ENCODE results near the gene DRICH1. TPM values are rescaled to one million over a fixed set of nuclear protein-coding genes. Genes with fewer than 3 reads are reported as not detected.
"Not testable (repeated sequence)": the region's sequence is repeated elsewhere in the genome, so short reads cannot be mapped to it uniquely, and the experiment has no call there.

DRICH1 gene
- total RNA-seq, 1 experiment from 2014 or later, result not detected

DNA sequence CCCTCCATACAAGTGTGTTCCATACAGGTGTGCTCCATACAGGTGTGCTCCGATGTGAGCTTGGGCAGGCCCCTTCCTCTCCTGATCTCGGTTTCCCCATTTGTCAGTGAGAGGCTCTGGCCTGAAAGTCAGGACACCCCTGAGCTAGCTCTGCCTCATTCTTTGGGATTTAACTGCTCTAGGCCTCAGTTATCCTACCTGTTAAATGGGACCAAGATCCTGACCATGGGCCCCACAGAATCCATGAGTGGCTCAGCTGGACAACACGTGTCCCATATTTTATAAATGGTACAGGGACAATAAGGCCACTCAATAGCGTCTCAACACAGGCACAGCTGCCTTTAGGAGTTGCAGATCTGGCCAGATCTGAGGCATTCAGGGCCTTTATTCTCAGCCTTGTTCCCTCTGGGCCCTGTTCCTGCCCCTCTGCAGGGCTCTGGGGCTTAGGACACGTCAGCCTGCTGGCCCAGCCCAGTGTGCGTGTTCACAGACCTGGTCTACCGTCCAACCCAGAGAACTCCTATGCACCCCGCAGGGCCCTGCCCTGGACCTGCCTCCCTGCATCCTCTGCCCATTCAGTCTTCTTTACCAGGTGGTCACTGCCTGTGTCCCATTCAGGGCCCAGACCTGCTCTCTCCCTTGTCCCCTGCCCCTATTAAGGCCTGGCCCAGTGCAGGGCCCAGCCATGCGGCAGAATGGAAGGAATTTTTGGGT lies 33.2 kb downstream of the DRICH1 start:
- no peaks in the 10 kb centered on the region for H3K4me1 ChIP-seq (ENCODE audit: control insufficient read depth, insufficient read depth, low read length)
- POLR2A ChIA-PET, result no interaction called here
- no peak overlapping the region for H3K27ac ChIP-seq (ENCODE audit: low read length)
- intact Hi-C loops (cut with micrococcal nuclease; ENCODE audit: unreplicated experiment) (no loop called here), in situ Hi-C loops (cut with HindIII; ENCODE audit: low pct_unique_long_range_greater_than_20kb, low sequenced_read_pairs) (no loop called here)
- H3K9me3 ChIP-seq (ENCODE audit: control insufficient read depth, insufficient read depth, low read depth, low read length), result no peaks in the 10 kb centered on the region
- ATAC-seq (no peak), DNase-seq (ENCODE audit: low read depth, low spot score) (no peak)
- no TSS peak for BruUV-seq (replicated peaks)
- no peaks in the 10 kb centered on the region for H3K27me3 ChIP-seq (ENCODE audit: control insufficient read depth, insufficient read depth, low read length)
- CTCF ChIA-PET, result no interaction called here
- TF ChIP-seq POLR2AphosphoS5 (IDR thresholded peaks at IDR 0.05; ENCODE audit: low read depth, low read length) (no peak), SIN3A (IDR thresholded peaks at IDR 0.05; ENCODE audit: borderline replicate concordance, insufficient read depth, low read depth, low read length) (no peak), TCF7L2 (IDR thresholded peaks at IDR 0.05; ENCODE audit: low read depth, low read length) (no peak)
- TF ChIP-seq, protein P1, sequence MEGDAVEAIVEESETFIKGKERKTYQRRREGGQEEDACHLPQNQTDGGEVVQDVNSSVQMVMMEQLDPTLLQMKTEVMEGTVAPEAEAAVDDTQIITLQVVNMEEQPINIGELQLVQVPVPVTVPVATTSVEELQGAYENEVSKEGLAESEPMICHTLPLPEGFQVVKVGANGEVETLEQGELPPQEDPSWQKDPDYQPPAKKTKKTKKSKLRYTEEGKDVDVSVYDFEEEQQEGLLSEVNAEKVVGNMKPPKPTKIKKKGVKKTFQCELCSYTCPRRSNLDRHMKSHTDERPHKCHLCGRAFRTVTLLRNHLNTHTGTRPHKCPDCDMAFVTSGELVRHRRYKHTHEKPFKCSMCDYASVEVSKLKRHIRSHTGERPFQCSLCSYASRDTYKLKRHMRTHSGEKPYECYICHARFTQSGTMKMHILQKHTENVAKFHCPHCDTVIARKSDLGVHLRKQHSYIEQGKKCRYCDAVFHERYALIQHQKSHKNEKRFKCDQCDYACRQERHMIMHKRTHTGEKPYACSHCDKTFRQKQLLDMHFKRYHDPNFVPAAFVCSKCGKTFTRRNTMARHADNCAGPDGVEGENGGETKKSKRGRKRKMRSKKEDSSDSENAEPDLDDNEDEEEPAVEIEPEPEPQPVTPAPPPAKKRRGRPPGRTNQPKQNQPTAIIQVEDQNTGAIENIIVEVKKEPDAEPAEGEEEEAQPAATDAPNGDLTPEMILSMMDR (IDR thresholded peaks at IDR 0.05), result no peak
- TF ChIP-seq, protein P2, sequence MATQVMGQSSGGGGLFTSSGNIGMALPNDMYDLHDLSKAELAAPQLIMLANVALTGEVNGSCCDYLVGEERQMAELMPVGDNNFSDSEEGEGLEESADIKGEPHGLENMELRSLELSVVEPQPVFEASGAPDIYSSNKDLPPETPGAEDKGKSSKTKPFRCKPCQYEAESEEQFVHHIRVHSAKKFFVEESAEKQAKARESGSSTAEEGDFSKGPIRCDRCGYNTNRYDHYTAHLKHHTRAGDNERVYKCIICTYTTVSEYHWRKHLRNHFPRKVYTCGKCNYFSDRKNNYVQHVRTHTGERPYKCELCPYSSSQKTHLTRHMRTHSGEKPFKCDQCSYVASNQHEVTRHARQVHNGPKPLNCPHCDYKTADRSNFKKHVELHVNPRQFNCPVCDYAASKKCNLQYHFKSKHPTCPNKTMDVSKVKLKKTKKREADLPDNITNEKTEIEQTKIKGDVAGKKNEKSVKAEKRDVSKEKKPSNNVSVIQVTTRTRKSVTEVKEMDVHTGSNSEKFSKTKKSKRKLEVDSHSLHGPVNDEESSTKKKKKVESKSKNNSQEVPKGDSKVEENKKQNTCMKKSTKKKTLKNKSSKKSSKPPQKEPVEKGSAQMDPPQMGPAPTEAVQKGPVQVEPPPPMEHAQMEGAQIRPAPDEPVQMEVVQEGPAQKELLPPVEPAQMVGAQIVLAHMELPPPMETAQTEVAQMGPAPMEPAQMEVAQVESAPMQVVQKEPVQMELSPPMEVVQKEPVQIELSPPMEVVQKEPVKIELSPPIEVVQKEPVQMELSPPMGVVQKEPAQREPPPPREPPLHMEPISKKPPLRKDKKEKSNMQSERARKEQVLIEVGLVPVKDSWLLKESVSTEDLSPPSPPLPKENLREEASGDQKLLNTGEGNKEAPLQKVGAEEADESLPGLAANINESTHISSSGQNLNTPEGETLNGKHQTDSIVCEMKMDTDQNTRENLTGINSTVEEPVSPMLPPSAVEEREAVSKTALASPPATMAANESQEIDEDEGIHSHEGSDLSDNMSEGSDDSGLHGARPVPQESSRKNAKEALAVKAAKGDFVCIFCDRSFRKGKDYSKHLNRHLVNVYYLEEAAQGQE (IDR thresholded peaks at IDR 0.05; ENCODE audit: insufficient read depth in 1 of 2, low read depth in 2 of 2, low read length in 1 of 2), result no peak
- no peaks in the 10 kb centered on the region for H3K36me3 ChIP-seq (ENCODE audit: control insufficient read depth, insufficient read depth, low read length)
- H3K4me3 ChIP-seq (ENCODE audit: low read depth in 2 of 2, low read length in 2 of 2), result no peak overlapping the region

DNA sequence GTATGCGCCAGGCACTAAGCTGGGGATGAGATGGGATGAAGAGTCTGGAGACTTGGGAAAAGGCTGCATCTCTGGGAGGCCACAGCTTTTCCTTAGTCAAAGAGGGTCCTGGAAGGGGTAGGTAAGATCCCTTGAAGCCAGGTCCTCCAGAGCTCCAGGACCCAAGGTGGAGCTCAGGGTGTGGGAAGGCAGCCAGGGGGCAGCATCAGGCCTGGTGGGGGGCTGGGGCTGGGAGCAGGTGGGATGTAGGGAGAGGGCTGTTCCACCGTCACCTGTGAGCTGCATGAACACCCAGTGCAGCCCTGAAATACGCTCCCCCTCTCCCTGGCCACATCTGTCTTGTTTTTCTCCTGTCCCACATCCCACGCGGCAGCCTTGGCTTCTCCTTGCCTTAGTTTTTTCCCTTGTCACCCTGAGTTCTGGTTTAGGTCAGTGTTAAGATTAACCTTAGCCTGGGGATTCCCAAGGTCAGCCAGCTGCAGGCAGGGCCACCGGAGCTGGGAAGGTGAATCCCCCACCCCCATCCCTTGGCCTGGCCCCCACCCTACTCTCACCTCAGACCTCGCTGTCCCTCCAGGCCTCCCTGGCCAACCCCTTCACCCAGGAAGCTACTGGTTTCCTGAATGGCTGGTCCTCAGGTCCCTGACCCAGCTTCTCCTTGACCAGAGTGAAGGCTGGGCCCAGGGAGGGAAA lies 34.4 kb downstream of the DRICH1 start:
- H3K4me1 ChIP-seq (ENCODE audit: control insufficient read depth, insufficient read depth, low read length); in situ Hi-C loops (cut with HindIII; ENCODE audit: low pct_unique_long_range_greater_than_20kb, low sequenced_read_pairs); H3K9me3 ChIP-seq (ENCODE audit: control insufficient read depth, insufficient read depth, low read depth, low read length); ATAC-seq; DNase-seq (ENCODE audit: low read depth, low spot score); POLR2A ChIA-PET; H3K27me3 ChIP-seq (ENCODE audit: control insufficient read depth, insufficient read depth, low read length); H3K36me3 ChIP-seq (ENCODE audit: control insufficient read depth, insufficient read depth, low read length); H3K27ac ChIP-seq (ENCODE audit: low read length); H3K4me3 ChIP-seq (ENCODE audit: low read depth in 2 of 2, low read length in 2 of 2); intact Hi-C loops (cut with micrococcal nuclease; ENCODE audit: unreplicated experiment); BruUV-seq (replicated peaks): not testable (repeated sequence)
- CTCF ChIA-PET, result interaction anchor here (0.6 kb wide), 1 partner anchor 452 kb away, joined by 3 read pairs; no protein-coding TSS in a partner anchor

DNA sequence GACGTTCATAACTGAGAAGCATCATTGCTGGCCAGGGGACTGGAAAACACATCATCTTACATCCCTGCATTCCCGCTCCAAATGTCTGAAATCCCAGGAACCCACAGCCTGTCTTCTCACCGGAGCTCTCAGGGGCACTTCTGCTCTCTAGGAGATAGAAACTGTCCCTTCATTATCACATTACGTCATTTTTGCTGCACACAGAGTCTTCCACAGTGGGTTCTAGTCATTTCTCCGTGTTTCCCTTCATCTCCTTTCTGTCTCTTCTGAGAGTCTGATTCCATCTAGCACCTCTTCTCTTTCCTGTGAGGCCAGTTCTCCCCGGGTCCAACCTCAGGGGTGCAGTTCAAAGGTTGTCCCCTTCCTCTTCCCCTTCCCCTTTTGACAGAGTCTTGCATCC lies 36.2 kb downstream of the DRICH1 start:
- in situ Hi-C loops (cut with HindIII; ENCODE audit: low pct_unique_long_range_greater_than_20kb, low sequenced_read_pairs); intact Hi-C loops (cut with micrococcal nuclease; ENCODE audit: unreplicated experiment); H3K4me3 ChIP-seq (ENCODE audit: low read depth in 2 of 2, low read length in 2 of 2); ATAC-seq; CTCF ChIA-PET; H3K4me1 ChIP-seq (ENCODE audit: control insufficient read depth, insufficient read depth, low read length); DNase-seq (ENCODE audit: low read depth, low spot score); H3K27ac ChIP-seq (ENCODE audit: low read length); H3K9me3 ChIP-seq (ENCODE audit: control insufficient read depth, insufficient read depth, low read depth, low read length); H3K27me3 ChIP-seq (ENCODE audit: control insufficient read depth, insufficient read depth, low read length); POLR2A ChIA-PET; H3K36me3 ChIP-seq (ENCODE audit: control insufficient read depth, insufficient read depth, low read length); BruUV-seq (replicated peaks): not testable (repeated sequence)
